OCI-LY7 (cell line): ENCODE data around the gene C2CD3. TPM values are rescaled to one million over a fixed set of nuclear protein-coding genes. Genes with fewer than 3 reads are reported as not detected.
"Not testable (repeated sequence)": the region's sequence is repeated elsewhere in the genome, so short reads cannot be mapped to it uniquely, and the experiment has no call there.

Source experiments
- BruUV-seq: library from RNA; stranded (reverse); fragments of 400-500 nt; replicated peaks from 2 replicates; lab custom pipeline; 2021; lab: Mats Ljungman, UMichigan
- CTCF ChIA-PET: fragments of 300-600 bp; sonication (Branson Sonifier 250); formaldehyde crosslinking; loops from one replicate; lab custom pipeline; 2022; ENCODE audit warnings: antibody characterized with exemption; ENCODE audit not compliant: unreplicated experiment; lab: Charles Lee
- POLR2A ChIA-PET: fragments of 300-600 bp; sonication (Branson Sonifier 250); formaldehyde crosslinking; loops from one replicate; lab custom pipeline; 2022; ENCODE audit warnings: antibody characterized with exemption; lab: Charles Lee
- DNase-seq: peaks from one replicate; pipeline ENCODE4 v3.0.0-alpha.2; 2015; ENCODE audit warnings: low spot score
- H2AFZ ChIP-seq: fragments of 200-600 bp; sonication (generic), shearing (Covaris generic); 2 replicates; pipeline ENCODE4 v1.6.1; 2014; ENCODE audit warnings: mild to moderate bottlenecking, antibody characterized with exemption, low read length, moderate library complexity
- H3K27ac ChIP-seq: fragments of 200-600 bp; sonication (generic); 2 replicates; pipeline ENCODE4 v1.5.1; 2014; ENCODE audit warnings: mixed run types, low read depth, mild to moderate bottlenecking, moderate library complexity, low read length, inconsistent platforms; ENCODE audit not compliant: poor library complexity, severe bottlenecking
- H3K36me3 ChIP-seq: fragments of 200-600 bp; sonication (generic); 2 replicates; pipeline ENCODE4 v1.6.1; 2014; ENCODE audit warnings: mild to moderate bottlenecking, antibody characterized with exemption, low read length, moderate library complexity, mixed read lengths; ENCODE audit not compliant: insufficient read depth
- H3K4me1 ChIP-seq: fragments of 200-600 bp; sonication (generic); 2 replicates; pipeline ENCODE4 v1.5.1; 2014; ENCODE audit warnings: mild to moderate bottlenecking, low read length; ENCODE audit not compliant: insufficient read depth, poor library complexity, severe bottlenecking
- H3K4me2 ChIP-seq: fragments of 200-600 bp; sonication (generic); 2 replicates; pipeline ENCODE4 v1.6.1; 2014; ENCODE audit warnings: mild to moderate bottlenecking, low read length
- H3K4me3 ChIP-seq: fragments of 200-600 bp; sonication (generic); 2 replicates; pipeline ENCODE4 v1.5.1; 2014; ENCODE audit warnings: mild to moderate bottlenecking, low read depth, low read length; ENCODE audit not compliant: poor library complexity, severe bottlenecking
- H3K79me2 ChIP-seq: fragments of 200-600 bp; sonication (generic); 2 replicates; pipeline ENCODE4 v1.6.1; 2016; ENCODE audit warnings: low read depth, mild to moderate bottlenecking, low read length, moderate library complexity, mixed read lengths; ENCODE audit not compliant: insufficient read depth
- H3K9me2 ChIP-seq: fragments of 200-600 bp; sonication (generic); 2 replicates; pipeline ENCODE4 v1.6.1; 2016; ENCODE audit warnings: mild to moderate bottlenecking, low read length, mixed read lengths; ENCODE audit not compliant: insufficient read depth
- H3K9me3 ChIP-seq: fragments of 200-600 bp; sonication (generic); 2 replicates; pipeline ENCODE4 v1.6.1; 2014; ENCODE audit warnings: mild to moderate bottlenecking, mixed run types, low read length, mixed read lengths
- H4K20me1 ChIP-seq: fragments of 200-600 bp; sonication (generic); 2 replicates; pipeline ENCODE4 v1.6.1; 2014; ENCODE audit warnings: mild to moderate bottlenecking, antibody characterized with exemption, low read length, moderate library complexity, mixed read lengths; ENCODE audit not compliant: insufficient read depth
- EZH2phosphoT487 ChIP-seq: fragments of 200-600 bp; sonication (generic); IDR thresholded peaks from 2 replicates; pipeline ENCODE4 v1.6.1; 2018; ENCODE audit warnings: low read depth, borderline replicate concordance, mild to moderate bottlenecking, mixed run types, antibody characterized with exemption, low read length, moderate library complexity, mixed read lengths
- intact Hi-C: fragments of 100-400 bp; cut with micrococcal nuclease; formaldehyde crosslinking; loops from one replicate; pipeline ENCODE4 v1.10.0; 2022; ENCODE audit not compliant: unreplicated experiment
- total RNA-seq, 2 experiments: library from RNA; depleted of rRNA in 1 of 2; stranded (reverse); fragments of >200 nt in 1 of 2; shearing (Covaris generic) in 1 of 2; gene quantifications; 2 replicates each; pipeline ENCODE4 v1.2.3, GENCODE V29; 2014 to 2022
- TF ChIP-seq, protein P1 (sequence below): fragments of 200-600 bp; sonication (generic); conservative IDR thresholded peaks from 2 replicates; pipeline ENCODE4 v1.5.1; 2014; ENCODE audit warnings: mild to moderate bottlenecking, antibody characterized with exemption, low read length, moderate library complexity, mixed read lengths

Gene C2CD3
- total RNA-seq, 2 experiments from 2014 or later: 29.2 to 32.1 TPM

DNA sequence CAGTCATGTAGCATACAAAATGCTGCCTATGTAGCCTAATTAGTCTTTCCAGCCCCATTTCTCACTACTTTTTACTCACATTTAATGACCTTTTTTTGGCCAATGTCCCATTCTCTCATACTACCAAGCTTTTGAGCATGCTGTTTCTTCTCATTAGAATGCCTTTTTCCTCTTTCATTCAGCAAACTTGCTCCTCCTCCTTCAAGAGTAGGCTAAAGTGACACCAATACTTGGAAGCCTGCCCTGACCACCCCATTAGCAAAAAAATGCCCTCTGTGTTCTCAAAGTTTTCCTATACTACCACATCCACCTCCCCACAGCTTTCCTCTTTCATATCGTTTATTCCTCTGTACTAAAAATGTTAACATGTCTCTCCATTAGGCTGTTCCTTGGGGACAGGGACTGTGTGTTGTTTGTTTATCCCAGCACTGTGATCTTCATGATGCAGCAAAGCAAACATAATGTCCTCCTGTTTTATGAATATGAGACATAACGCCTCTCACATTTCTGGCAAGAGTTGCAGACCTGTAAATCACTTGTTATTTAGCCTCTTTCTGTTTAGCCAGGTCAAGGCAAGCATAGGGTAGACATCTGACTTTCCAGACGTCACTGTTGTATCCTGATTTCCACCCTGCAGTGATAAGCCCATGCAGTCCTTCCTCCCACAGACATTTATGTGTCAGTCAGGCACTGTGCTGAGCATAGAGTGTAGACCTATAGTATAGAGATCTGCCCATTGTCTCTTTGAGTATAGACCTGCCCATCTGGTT, 99.9 kb downstream of the C2CD3 start:
- Histone ChIP-seq H3K4me3 (no peak overlapping the region), H3K79me2 (no peaks in the 10 kb centered on the region), H3K9me3 (no peaks in the 10 kb centered on the region), H3K36me3 (peaks cover 61% of the 10 kb centered on the region), H2AFZ (no peak overlapping the region), H3K27ac (no peak overlapping the region), H4K20me1 (no peaks in the 10 kb centered on the region; the same call in 1 of the 2 replicates), H3K9me2 (no peaks in the 10 kb centered on the region), H3K4me2 (no peak overlapping the region), H3K4me1 (no peaks in the 10 kb centered on the region)
- intact Hi-C loops: no loop called here
- no peak for TF ChIP-seq EZH2phosphoT487
- TF ChIP-seq, protein P1, sequence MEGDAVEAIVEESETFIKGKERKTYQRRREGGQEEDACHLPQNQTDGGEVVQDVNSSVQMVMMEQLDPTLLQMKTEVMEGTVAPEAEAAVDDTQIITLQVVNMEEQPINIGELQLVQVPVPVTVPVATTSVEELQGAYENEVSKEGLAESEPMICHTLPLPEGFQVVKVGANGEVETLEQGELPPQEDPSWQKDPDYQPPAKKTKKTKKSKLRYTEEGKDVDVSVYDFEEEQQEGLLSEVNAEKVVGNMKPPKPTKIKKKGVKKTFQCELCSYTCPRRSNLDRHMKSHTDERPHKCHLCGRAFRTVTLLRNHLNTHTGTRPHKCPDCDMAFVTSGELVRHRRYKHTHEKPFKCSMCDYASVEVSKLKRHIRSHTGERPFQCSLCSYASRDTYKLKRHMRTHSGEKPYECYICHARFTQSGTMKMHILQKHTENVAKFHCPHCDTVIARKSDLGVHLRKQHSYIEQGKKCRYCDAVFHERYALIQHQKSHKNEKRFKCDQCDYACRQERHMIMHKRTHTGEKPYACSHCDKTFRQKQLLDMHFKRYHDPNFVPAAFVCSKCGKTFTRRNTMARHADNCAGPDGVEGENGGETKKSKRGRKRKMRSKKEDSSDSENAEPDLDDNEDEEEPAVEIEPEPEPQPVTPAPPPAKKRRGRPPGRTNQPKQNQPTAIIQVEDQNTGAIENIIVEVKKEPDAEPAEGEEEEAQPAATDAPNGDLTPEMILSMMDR: no peak
- CTCF ChIA-PET: no interaction called here
- POLR2A ChIA-PET: no interaction called here
- no TSS peak for BruUV-seq
- DNase-seq: no peak

DNA sequence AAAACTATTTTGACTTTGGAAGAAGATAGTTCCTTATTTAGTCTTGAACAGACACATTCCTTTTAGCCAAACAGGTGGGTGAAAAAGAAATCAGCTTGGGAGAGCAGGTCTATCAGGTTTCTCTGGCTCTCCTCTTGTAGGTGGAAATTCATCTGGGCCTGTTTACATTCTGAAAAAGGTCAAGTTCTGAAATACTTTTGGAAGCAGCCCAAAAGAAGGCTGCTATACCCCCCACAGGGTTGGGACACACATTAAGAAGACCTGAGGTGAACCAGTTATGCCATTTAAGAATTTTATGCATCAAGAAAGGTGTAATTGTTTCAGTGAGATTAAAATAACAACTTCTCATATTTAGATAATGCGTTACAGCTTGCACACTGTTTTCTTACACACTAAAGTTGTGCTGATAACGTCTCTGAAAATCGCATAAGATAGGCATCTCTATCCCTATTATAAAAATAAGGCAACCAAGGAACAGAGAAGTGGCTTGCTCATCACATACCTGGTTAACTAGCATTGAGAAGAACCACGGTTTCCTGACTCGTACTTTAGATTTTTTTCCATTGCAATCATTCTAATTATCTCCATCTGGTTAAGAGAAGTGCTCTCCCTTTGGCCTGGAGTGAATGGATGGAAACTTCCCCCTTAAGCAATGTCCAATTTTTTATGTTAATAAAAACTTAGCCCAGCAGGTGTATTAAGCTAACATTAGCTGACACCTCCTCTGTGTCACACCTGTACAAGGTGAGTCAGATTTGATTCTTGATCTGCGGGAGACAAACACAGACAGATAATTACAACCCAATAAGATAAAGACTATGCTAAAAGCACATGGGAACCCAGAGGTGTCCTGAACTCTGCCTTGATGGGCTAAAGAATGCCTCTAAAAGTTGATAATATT, 101.4 kb downstream of the C2CD3 start:
- H3K27ac ChIP-seq: no peak overlapping the region
- no peak overlapping the region for H3K4me2 ChIP-seq
- H3K79me2 ChIP-seq: no peaks in the 10 kb centered on the region
- no TSS peak for BruUV-seq
- ChIA-PET POLR2A (interaction anchor here (0.5 to 0.6 kb wide), 2 partner anchors 151 to 384 kb away, joined by 4 to 6 read pairs; no protein-coding TSS in a partner anchor), CTCF (no interaction called here)
- peaks cover 53% of the 10 kb centered on the region for H3K36me3 ChIP-seq
- TF ChIP-seq, protein P1: no peak
- TF ChIP-seq EZH2phosphoT487: no peak
- no peak for DNase-seq
- H4K20me1 ChIP-seq: no peaks in the 10 kb centered on the region; the same call in 1 of the 2 replicates
- no peak overlapping the region for H2AFZ ChIP-seq
- H3K9me2 ChIP-seq: no peaks in the 10 kb centered on the region
- no peaks in the 10 kb centered on the region for H3K4me1 ChIP-seq
- intact Hi-C loops: no loop called here
- no peaks in the 10 kb centered on the region for H3K9me3 ChIP-seq
- no peak overlapping the region for H3K4me3 ChIP-seq

DNA sequence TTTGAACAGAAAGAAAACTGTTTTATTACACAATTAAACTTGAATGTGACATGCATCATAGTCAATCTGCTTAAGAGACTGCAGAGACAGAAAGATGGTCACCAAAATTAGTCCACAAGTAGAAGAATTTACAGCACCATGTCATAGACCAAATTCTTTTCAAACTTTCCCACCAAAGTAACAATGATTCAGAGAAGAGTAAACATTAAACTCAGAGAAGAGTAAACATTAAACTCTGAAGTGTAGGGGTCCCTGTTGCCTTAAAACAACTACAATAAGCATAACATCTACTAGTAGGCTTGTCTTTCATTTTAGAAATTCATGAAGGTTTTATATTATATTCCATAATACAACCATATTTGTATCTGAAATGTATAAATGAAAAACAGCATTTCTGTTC, 104.1 kb downstream of the C2CD3 start:
- H2AFZ ChIP-seq, H3K9me2 ChIP-seq, H3K4me1 ChIP-seq, H3K27ac ChIP-seq, H4K20me1 ChIP-seq, H3K79me2 ChIP-seq, DNase-seq, BruUV-seq, H3K4me3 ChIP-seq, intact Hi-C loops, H3K9me3 ChIP-seq, CTCF ChIA-PET, H3K4me2 ChIP-seq: not testable (repeated sequence)
- H3K36me3 ChIP-seq: peaks cover 28% of the 10 kb centered on the region; the same call in 1 of the 2 replicates
- POLR2A ChIA-PET: interaction anchor here (0.9 kb wide), 1 partner anchor 10 kb away, joined by 4 read pairs; no protein-coding TSS in a partner anchor

DNA sequence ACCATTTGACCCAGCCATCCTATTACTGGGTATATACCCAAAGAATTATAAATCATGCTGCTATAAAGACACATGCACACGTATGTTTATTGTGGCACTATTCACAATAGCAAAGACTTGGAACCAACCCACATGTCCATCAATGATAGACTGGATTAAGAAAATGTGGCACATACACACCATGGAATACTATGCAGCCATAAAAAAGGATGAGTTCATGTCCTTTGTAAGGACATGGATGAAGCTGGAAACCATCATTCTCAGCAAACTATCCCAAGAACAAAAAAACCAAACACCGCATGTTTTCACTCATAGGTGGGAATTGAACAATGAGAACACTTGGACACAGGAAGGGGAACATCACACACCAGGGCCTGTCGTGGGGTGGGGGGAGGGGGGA, 105.3 kb downstream of the C2CD3 start:
- H3K9me2 ChIP-seq, H3K4me3 ChIP-seq, H3K4me1 ChIP-seq, POLR2A ChIA-PET, H2AFZ ChIP-seq, H3K27ac ChIP-seq, DNase-seq, CTCF ChIA-PET, intact Hi-C loops, H3K4me2 ChIP-seq, H3K79me2 ChIP-seq, H3K9me3 ChIP-seq, H4K20me1 ChIP-seq, BruUV-seq: not testable (repeated sequence)
- peaks cover 18% of the 10 kb centered on the region; the same call in 1 of the 2 replicates for H3K36me3 ChIP-seq
